ENCODE results near the gene MTCL1. TPM values are rescaled to one million over a fixed set of nuclear protein-coding genes. Genes with fewer than 3 reads are reported as not detected.

The MTCL1 gene
- total and polyA plus RNA-seq, 10 of the 15 experiments (the other 5 are each of a cell fraction or from before 2014, with no cell fraction given), result 0.03 to 0.36 (median 0.13) TPM; not detected in 4

GRCh38 chr18:8771930-8772329 is 66.6 kb downstream of the MTCL1 start:
- WGBS (ENCODE audit: insufficient coverage, insufficient replicate concordance, low lambda C conversion rate, missing lambda C conversion rate), result 53% methylated on average over 8 of the region's 8 CpGs
- FAIRE-seq (no peak), ATAC-seq (no peak), DNase-seq (ENCODE audit: low read depth, low spot score) (no peak)
- intact Hi-C loops (cut with micrococcal nuclease; ENCODE audit: unreplicated experiment) (no loop called here), in situ Hi-C loops (cut with MboI) (no loop called here)
- Histone ChIP-seq H3K4me2 (ENCODE audit: control insufficient read depth, insufficient read depth) (no peak overlapping the region), H4K20me1 (ENCODE audit: control insufficient read depth, insufficient read depth) (no peaks in the 10 kb centered on the region), H3K36me3 (ENCODE audit: control insufficient read depth in 2 of 2, insufficient read depth in 2 of 2, low read length in 1 of 2) (no peaks in the 10 kb centered on the region), H2AFZ (ENCODE audit: control insufficient read depth, low read depth, low read length) (no peak overlapping the region), H3K79me2 (ENCODE audit: control insufficient read depth, insufficient read depth, low read length) (no peaks in the 10 kb centered on the region), H3K27me3 (replicated peaks in 1 of 2; ENCODE audit: control insufficient read depth in 2 of 2, insufficient read depth in 2 of 2, low read length in 1 of 2) (peaks cover 0 to 3% of the 10 kb centered on the region in 2 experiments; a peak in 2 of 4 replicates), H3K27ac (ENCODE audit: control insufficient read depth, insufficient read depth) (no peak overlapping the region), H3K4me3 (no peak overlapping the region), H3K9me3 (replicated peaks; ENCODE audit: control insufficient read depth, insufficient read depth, low read length) (no peaks in the 10 kb centered on the region), H3K9ac (ENCODE audit: control insufficient read depth, insufficient read depth, low read length) (no peak overlapping the region), H3K4me1 (ENCODE audit: control insufficient read depth, insufficient read depth, low read length) (no peaks in the 10 kb centered on the region)
- ChIA-PET RAD21 (ENCODE audit: unreplicated experiment) (no interaction called here), SMC1A (ENCODE audit: uncharacterized antibody, unreplicated experiment) (no interaction called here), CTCF (no interaction called here), POLR2A (no interaction called here)
- BruUV-seq (replicated peaks), result no TSS peak
- TF ChIP-seq CREB1 (IDR thresholded peaks at IDR 0.05; ENCODE audit: low read depth) (no peak), STAT3 (IDR thresholded peaks at IDR 0.05; ENCODE audit: low read depth, low read length) (no peak), PAX5 (IDR thresholded peaks at IDR 0.05; ENCODE audit: borderline replicate concordance, low read depth, low read length) (no peak), IKZF1 (conservative IDR thresholded peaks at IDR 0.05) (no peak), KLF5 (IDR thresholded peaks at IDR 0.05; ENCODE audit: partially characterized antibody) (no peak), ETV6 (conservative IDR thresholded peaks at IDR 0.05 in 1 of 2, IDR thresholded peaks at IDR 0.05 in 1 of 2; ENCODE audit: borderline replicate concordance in 1 of 2, low read depth in 1 of 2) (no peak), FOS (IDR thresholded peaks at IDR 0.05; ENCODE audit: borderline replicate concordance, extremely low read depth, insufficient read length) (no peak), BCL11A (IDR thresholded peaks at IDR 0.05; ENCODE audit: low read depth, low read length) (no peak), CHD2 (IDR thresholded peaks at IDR 0.05; ENCODE audit: borderline replicate concordance, low read depth, low read length) (no peak), USF2 (IDR thresholded peaks at IDR 0.05; ENCODE audit: borderline replicate concordance, low read depth, low read length) (no peak), TCF3 (IDR thresholded peaks at IDR 0.05; ENCODE audit: borderline replicate concordance, insufficient read depth, low read depth, low read length) (no peak)

Data from GM12878 (cell line).